ENCODE results near the gene RAF1.

Gene RAF1

GRCh38 chr3:12557473-12558100, 106.3 kb downstream of the RAF1 start:
- DNase-seq (ENCODE audit: low read depth) = no peak
- TF ChIP-seq CTCF (IDR thresholded peaks at IDR 0.05; ENCODE audit: control insufficient read depth, extremely low read depth, insufficient read depth) = no peak

GRCh38 chr3:12556690-12557472, 107.0 kb downstream of the RAF1 start, which contains the start of gene MKRN2:
Gene MKRN2, plus strand, starts transcription at chr3:12557087. Its CDS starts 64 bp downstream, at chr3:12557151.
- no peak for TF ChIP-seq CTCF (IDR thresholded peaks at IDR 0.05; ENCODE audit: control insufficient read depth, extremely low read depth, insufficient read depth)
- peak within 1 kb of the TSS; percentile 96 for H3K4me3 ChIP-seq (ENCODE audit: low read depth, low read length)
- peak; percentile 76 for DNase-seq (ENCODE audit: low read depth)

More at GRCh38 chr3:12557473-12558100, 106.3 kb downstream of the RAF1 start:
- H3K4me3 ChIP-seq (ENCODE audit: low read depth, low read length) = peak overlapping the region; percentile 96

- peak overlapping the region; percentile 96 for H3K4me3 ChIP-seq (ENCODE audit: low read depth, low read length)
- no peak for TF ChIP-seq CTCF (IDR thresholded peaks at IDR 0.05; ENCODE audit: control insufficient read depth, extremely low read depth, insufficient read depth)
These were observed 107.6 kb downstream of the RAF1 start for GRCh38 chr3:12556314-12556689.

GRCh38 chr3:12553921-12554391, 110.0 kb downstream of the RAF1 start:
- DNase-seq (ENCODE audit: low read depth) = no peak
- H3K4me3 ChIP-seq (ENCODE audit: low read depth, low read length) = peak overlapping the region; percentile 28
- TF ChIP-seq CTCF (IDR thresholded peaks at IDR 0.05; ENCODE audit: control insufficient read depth, extremely low read depth, insufficient read depth) = no peak

More at GRCh38 chr3:12556314-12556689, 107.6 kb downstream of the RAF1 start:
- no peak for DNase-seq (ENCODE audit: low read depth)

- no peak overlapping the region for H3K4me3 ChIP-seq (ENCODE audit: low read depth, low read length)
- TF ChIP-seq CTCF (IDR thresholded peaks at IDR 0.05; ENCODE audit: control insufficient read depth, extremely low read depth, insufficient read depth) = no peak
- DNase-seq (ENCODE audit: low read depth) = no peak
These were observed 113.8 kb downstream of the RAF1 start for GRCh38 chr3:12549971-12550760.

GRCh38 chr3:12545473-12545791, 118.5 kb downstream of the RAF1 start, which contains the start of gene MKRN2OS:
Gene MKRN2OS, minus strand, starts transcription at chr3:12545499. Its CDS starts 35 bp downstream, at chr3:12545464.
- no peak; the same call in 1 of the 2 replicates for TF ChIP-seq CTCF (IDR thresholded peaks at IDR 0.05; ENCODE audit: control insufficient read depth, extremely low read depth, insufficient read depth)
- peak within 1 kb of the TSS; percentile 62 for H3K4me3 ChIP-seq (ENCODE audit: low read depth, low read length)
- peak; percentile 90 for DNase-seq (ENCODE audit: low read depth)
